Endothelial cell of umbilical vein (primary cell): ENCODE measurements around the gene EREG. TPM values are rescaled to one million over a fixed set of nuclear protein-coding genes. Genes with fewer than 3 reads are reported as not detected.

Experiments used
- BruUV-seq: library from RNA; stranded (reverse); fragments of 400-500 nt; replicated peaks from 2 replicates; lab custom pipeline; 2021; lab: Mats Ljungman, UMichigan
- CTCF ChIA-PET: fragments of 300-600, 350-600 bp; sonication (Branson Sonifier 250); formaldehyde crosslinking; loops from one replicate; lab custom pipeline; 2021; ENCODE audit warnings: antibody characterized with exemption, inconsistent platforms; lab: Charles Lee
- POLR2A ChIA-PET: fragments of 300-600, 350-600 bp; sonication (Branson Sonifier 250); formaldehyde crosslinking; loops from one replicate; lab custom pipeline; 2021; ENCODE audit warnings: antibody characterized with exemption, inconsistent platforms; lab: Charles Lee
- DNase-seq: peaks from one replicate; pipeline ENCODE4 v3.0.0-alpha.2; 2011; ENCODE audit warnings: low read depth, low spot score
- FAIRE-seq: peaks from 2 replicates; lab custom pipeline; 2011; peaks lifted over from hg19 to GRCh38; lab: Jason Lieb, UNC
- H2AFZ ChIP-seq: 2 replicates; pipeline ENCODE4 v1.6.0; 2012; ENCODE audit warnings: low read depth, low read length, control low read depth, inconsistent platforms
- H3K27ac ChIP-seq: 2 replicates; pipeline ENCODE4 v1.5.1; 2011; ENCODE audit warnings: low read depth, mild to moderate bottlenecking, control low read depth, low read length, moderate library complexity; ENCODE audit not compliant: insufficient read depth
- H3K27me3 ChIP-seq, 2 experiments: 2 replicates each; pipeline versions ENCODE4 v1.6.0 to v1.6.1; 2011; ENCODE audit warnings: low read length in 2 of 2, mixed read lengths in 1 of 2; ENCODE audit not compliant: control insufficient read depth in 2 of 2, insufficient read depth in 2 of 2
- H3K36me3 ChIP-seq, 2 experiments: 2 replicates in 1 of 2; 3 replicates in 1 of 2; pipeline ENCODE4 v1.5.1; 2011; ENCODE audit warnings: low read length in 2 of 2, mild to moderate bottlenecking in 1 of 2, moderate library complexity in 1 of 2; ENCODE audit not compliant: control insufficient read depth in 2 of 2, insufficient read depth in 2 of 2; ENCODE audit errors: extremely low read depth in 1 of 2
- H3K4me1 ChIP-seq: 3 replicates; pipeline ENCODE4 v1.5.1; 2011; ENCODE audit warnings: mild to moderate bottlenecking, low read length; ENCODE audit not compliant: control insufficient read depth, insufficient read depth; ENCODE audit errors: extremely low read depth
- H3K4me2 ChIP-seq: 2 replicates; pipeline ENCODE4 v1.6.1; 2011; ENCODE audit warnings: low read length, control low read depth, mixed read lengths; ENCODE audit not compliant: insufficient read depth
- H3K4me3 ChIP-seq, 3 experiments: fragments of 200-600 bp in 1 of 3; sonication (generic), shearing (Covaris generic) in 1 of 3; replicated peaks in 1 of 3; 2 replicates each; pipeline ENCODE4 v1.5.1; 2011 to 2016; ENCODE audit warnings: control low read depth in 3 of 3, low read length in 3 of 3, mild to moderate bottlenecking in 2 of 3, inconsistent platforms in 1 of 3, low read depth in 1 of 3, moderate library complexity in 1 of 3; ENCODE audit not compliant: insufficient read depth in 1 of 3
- H3K79me2 ChIP-seq: 2 replicates; pipeline ENCODE4 v1.6.0; 2012; ENCODE audit warnings: low read length, inconsistent platforms; ENCODE audit not compliant: control insufficient read depth, insufficient read depth
- H3K9ac ChIP-seq: replicated peaks from 2 replicates; pipeline ENCODE3; 2011; ENCODE audit warnings: low read length, control low read depth; ENCODE audit not compliant: insufficient read depth; ENCODE audit errors: extremely low read depth
- H3K9me1 ChIP-seq: replicated peaks from 3 replicates; pipeline ENCODE4 v1.6.0; 2011; ENCODE audit warnings: mild to moderate bottlenecking, low read length; ENCODE audit not compliant: control insufficient read depth, insufficient read depth; ENCODE audit errors: extremely low read depth
- H3K9me3 ChIP-seq: replicated peaks from 2 replicates; pipeline ENCODE4 v1.5.1; 2012; ENCODE audit warnings: low read length, inconsistent platforms; ENCODE audit not compliant: control insufficient read depth, insufficient read depth
- H4K20me1 ChIP-seq: replicated peaks from 2 replicates; pipeline ENCODE3; 2011; ENCODE audit warnings: mild to moderate bottlenecking, low read length; ENCODE audit not compliant: control insufficient read depth, insufficient read depth; ENCODE audit errors: extremely low read depth
- CTCF ChIP-seq, 2 donors: IDR thresholded peaks; 1 replicate in 1 of 2; 2 replicates in 1 of 2; pipeline ENCODE4 v1.5.1; 2011; ENCODE audit warnings: low read length in 2 of 2, mild to moderate bottlenecking in 2 of 2, moderate library complexity in 2 of 2, control low read depth in 1 of 2, inconsistent platforms in 1 of 2, low read depth in 1 of 2; ENCODE audit not compliant: insufficient read depth in 1 of 2; ENCODE audit errors: extremely low read depth in 1 of 2
- EZH2 ChIP-seq: IDR thresholded peaks from 2 replicates; pipeline ENCODE4 v1.6.1; 2012; ENCODE audit warnings: borderline replicate concordance, low read depth, mild to moderate bottlenecking, moderate library complexity, low read length, inconsistent platforms; ENCODE audit not compliant: severe bottlenecking
- FOS ChIP-seq: IDR thresholded peaks from 2 replicates; pipeline ENCODE4 v1.6.1; 2011; ENCODE audit warnings: mild to moderate bottlenecking, low read length, moderate library complexity, borderline replicate concordance; ENCODE audit not compliant: insufficient read depth
- GATA2 ChIP-seq: IDR thresholded peaks from 2 replicates; pipeline ENCODE4 v1.7.0; 2011; ENCODE audit warnings: low read depth, mild to moderate bottlenecking, moderate library complexity, mixed read lengths, low read length; ENCODE audit not compliant: insufficient read length, insufficient read depth
- JUN ChIP-seq: IDR thresholded peaks from 2 replicates; pipeline ENCODE4 v1.6.1; 2011; ENCODE audit warnings: borderline replicate concordance, low read depth; ENCODE audit not compliant: insufficient read length, insufficient read depth
- MAX ChIP-seq: IDR thresholded peaks from 2 replicates; pipeline ENCODE4 v1.6.1; 2011; ENCODE audit not compliant: insufficient read depth, insufficient read length
- MYC ChIP-seq: IDR thresholded peaks from one replicate; pipeline ENCODE4 v1.6.1; 2011; ENCODE audit warnings: mild to moderate bottlenecking, low read depth, low read length
- POLR2A ChIP-seq: IDR thresholded peaks from 2 replicates; pipeline ENCODE4 v1.6.1; 2012; ENCODE audit warnings: low read depth, mild to moderate bottlenecking, control low read depth, low read length
- POLR2AphosphoS5 ChIP-seq: IDR thresholded peaks from 2 replicates; pipeline ENCODE4 v1.6.1; 2012; ENCODE audit warnings: low read depth, mild to moderate bottlenecking, control low read depth, low read length, moderate library complexity; ENCODE audit not compliant: insufficient read depth
- dilution Hi-C: fragments of 300-500 bp; cut with MboI; formaldehyde crosslinking; loops from one replicate; pipeline ENCODE4 v1.15.0; 2019; ENCODE audit warnings: low sequenced_read_pairs; ENCODE audit not compliant: extremely low pct_ligation_motif_present
- intact Hi-C: fragments of 100-400 bp; cut with micrococcal nuclease; formaldehyde crosslinking; loops from one replicate; pipeline ENCODE4 v1.10.0; 2022
- polyA plus RNA-seq, 4 experiments: library from polyadenylated mRNA; depleted of rRNA in 3 of 4; stranded (reverse) in 3 of 4; unstranded in 1 of 4; fragments of >200 nt; gene quantifications; 2 replicates each; pipeline versions ENCODE4 v1.2.1 to v1.2.3, GENCODE V29; 2011 to 2012; ENCODE audit warnings: missing spikeins in 1 of 4
- total RNA-seq: library from RNA; stranded (reverse); gene quantifications from 2 replicates; pipeline ENCODE4 v1.2.3, GENCODE V29; 2021

EREG gene
- total and polyA plus RNA-seq, 2 donors (not counting 3 experiments of a cell fraction or from before 2014, with no cell fraction given) = not detected

- Histone ChIP-seq H3K27me3 (no peaks in the 10 kb centered on the region), H3K36me3 (no peaks in the 10 kb centered on the region), H3K9ac (no peak overlapping the region), H3K9me3 (no peaks in the 10 kb centered on the region), H3K9me1 (no peaks in the 10 kb centered on the region), H3K4me1 (peaks cover 19% of the 10 kb centered on the region), H3K4me3 (no peak overlapping the region), H3K4me2 (no peak overlapping the region), H2AFZ (no peak overlapping the region), H3K27ac (no peak overlapping the region), H4K20me1 (no peaks in the 10 kb centered on the region), H3K79me2 (no peaks in the 10 kb centered on the region)
- no TSS peak for BruUV-seq
- POLR2A ChIA-PET = no interaction called here
- intact Hi-C loops (no loop called here), dilution Hi-C loops (no loop called here)
- DNase-seq (no peak), FAIRE-seq (no peak)
- CTCF ChIA-PET = interaction anchor here (1.0 to 4.0 kb wide), 3 partner anchors 11 to 548 kb away, joined by 3 to 17 read pairs (median 4); no protein-coding TSS in a partner anchor
- TF ChIP-seq POLR2A (no peak), EZH2 (no peak), MAX (no peak), POLR2AphosphoS5 (no peak), CTCF (IDR thresholded peaks at IDR 0.05; ENCODE audit: extremely low read depth in 1 of 2, insufficient read depth in 1 of 2, low read depth in 1 of 2, low read length in 2 of 2) (no peak)
Observed at GRCh38 chr4:74331944-74332343, 33.0 kb upstream of the EREG start.

GRCh38 chr4:74334636-74335035 is 30.3 kb upstream of the EREG start:
- H2AFZ ChIP-seq = no peak overlapping the region
- ChIA-PET POLR2A (interaction anchor here (0.6 kb wide), 1 partner anchor 1076 kb away, joined by 7 read pairs; no protein-coding TSS in a partner anchor), CTCF (interaction anchor here (1.2 to 4.0 kb wide), 2 partner anchors 13 to 14 kb away, joined by 3 to 17 read pairs; no protein-coding TSS in a partner anchor)
- no peaks in the 10 kb centered on the region for H3K9me1 ChIP-seq
- no peak overlapping the region for H3K9ac ChIP-seq
- no peaks in the 10 kb centered on the region for H3K36me3 ChIP-seq
- FAIRE-seq (no peak), DNase-seq (no peak)
- H4K20me1 ChIP-seq = no peaks in the 10 kb centered on the region
- intact Hi-C loops (no loop called here), dilution Hi-C loops (no loop called here)
- peaks cover 2% of the 10 kb centered on the region for H3K4me1 ChIP-seq
- no TSS peak for BruUV-seq
- no peaks in the 10 kb centered on the region for H3K27me3 ChIP-seq
- no peak overlapping the region for H3K4me2 ChIP-seq
- TF ChIP-seq FOS (no peak), JUN (no peak), POLR2AphosphoS5 (no peak), POLR2A (no peak), GATA2 (no peak), EZH2 (no peak), CTCF (IDR thresholded peaks at IDR 0.05; ENCODE audit: extremely low read depth in 1 of 2, insufficient read depth in 1 of 2, low read depth in 1 of 2, low read length in 2 of 2) (no peak), MAX (no peak), MYC (no peak)
- H3K79me2 ChIP-seq = no peaks in the 10 kb centered on the region
- no peaks in the 10 kb centered on the region for H3K9me3 ChIP-seq
- H3K4me3 ChIP-seq = no peak overlapping the region
- H3K27ac ChIP-seq = no peak overlapping the region
